Nephron (organoid): ENCODE measurements around the gene CDCA4.

Experiments used
- H3K27ac Mint-ChIP-seq, 3 experiments: 2 replicates each; pipeline ENCODE4 v1.8.0; 2020; ENCODE audit warnings: mixed read lengths in 3 of 3, mild to moderate bottlenecking in 2 of 3, moderate library complexity in 1 of 3
- H3K27me3 Mint-ChIP-seq: 2 replicates; pipeline ENCODE4 v1.8.0; 2021; ENCODE audit warnings: low read depth, mild to moderate bottlenecking, moderate library complexity, mixed read lengths
- H3K36me3 Mint-ChIP-seq: 2 replicates; pipeline ENCODE4 v1.8.0; 2020; ENCODE audit warnings: low read depth, mixed read lengths
- H3K4me1 Mint-ChIP-seq: 2 replicates; pipeline ENCODE4 v1.8.0; 2020; ENCODE audit warnings: mixed read lengths
- H3K4me3 Mint-ChIP-seq, 3 experiments: 2 replicates each; pipeline ENCODE4 v1.8.0; 2020; ENCODE audit warnings: mild to moderate bottlenecking in 3 of 3, mixed read lengths in 3 of 3, moderate library complexity in 2 of 3
- H3K9me3 Mint-ChIP-seq: 2 replicates; pipeline ENCODE4 v1.8.0; 2020; ENCODE audit warnings: mixed read lengths
- CTCF ChIP-seq, 3 experiments: fragments of 200-600 bp; sonication (generic); IDR thresholded peaks; one replicate each; pipeline ENCODE4 v1.5.0; 2021; ENCODE audit warnings: antibody characterized with exemption in 3 of 3; ENCODE audit not compliant: unreplicated experiment in 3 of 3

The CDCA4 gene

DNA sequence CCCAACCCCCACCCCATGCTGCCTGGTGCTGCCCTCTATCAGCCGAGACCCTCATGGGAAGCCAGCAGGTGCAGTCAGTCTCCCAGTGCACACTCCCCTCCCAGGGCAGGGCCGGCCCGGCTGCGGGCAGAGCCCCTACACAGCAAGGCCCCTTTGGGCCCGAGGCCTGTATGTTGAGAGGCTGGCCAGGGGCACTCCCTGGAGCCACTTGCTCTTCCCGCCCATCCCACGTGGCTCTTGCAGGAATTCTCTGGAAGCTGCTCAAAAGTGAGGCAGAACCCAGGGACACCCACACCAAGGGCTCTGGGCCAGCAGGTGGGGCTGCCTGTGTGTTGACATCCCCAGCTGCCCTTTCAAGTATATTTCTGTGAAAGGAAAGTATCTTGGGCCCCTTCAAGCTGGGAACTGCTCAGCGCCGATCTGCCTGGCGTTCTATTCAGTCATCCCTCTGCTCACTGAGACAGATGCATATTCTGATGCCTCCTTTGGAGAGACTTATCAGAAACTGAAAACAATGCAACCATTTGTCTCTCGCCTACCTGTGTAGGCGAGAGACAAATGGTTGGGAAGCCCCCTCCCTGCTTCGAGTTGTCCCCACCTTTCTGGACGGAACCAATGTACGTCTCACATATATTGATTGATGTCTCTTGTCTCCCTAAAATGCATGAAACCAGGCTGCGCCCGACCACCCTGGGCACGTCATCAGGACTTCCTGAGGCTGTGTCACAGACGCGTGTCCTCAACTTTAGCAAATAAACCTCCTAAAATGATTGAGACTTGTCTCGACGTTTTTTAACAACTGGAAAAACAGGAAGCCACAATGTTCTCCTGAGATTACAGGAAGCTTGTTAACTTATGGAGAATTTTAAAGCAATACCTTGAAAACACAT lies 38.4 kb upstream of the CDCA4 start:
- Mint-ChIP-seq H3K27me3 (peaks cover 38% of the 10 kb centered on the region), H3K9me3 (no peaks in the 10 kb centered on the region), H3K36me3 (no peaks in the 10 kb centered on the region), H3K4me3 (no peak overlapping the region), H3K4me1 (peaks cover 14% of the 10 kb centered on the region), H3K27ac (peak overlapping the region in 2 of 3 experiments; percentile 16 to 46)
- TF ChIP-seq CTCF (IDR thresholded peaks at IDR 0.05; ENCODE audit: unreplicated experiment in 3 of 3): no peak

DNA sequence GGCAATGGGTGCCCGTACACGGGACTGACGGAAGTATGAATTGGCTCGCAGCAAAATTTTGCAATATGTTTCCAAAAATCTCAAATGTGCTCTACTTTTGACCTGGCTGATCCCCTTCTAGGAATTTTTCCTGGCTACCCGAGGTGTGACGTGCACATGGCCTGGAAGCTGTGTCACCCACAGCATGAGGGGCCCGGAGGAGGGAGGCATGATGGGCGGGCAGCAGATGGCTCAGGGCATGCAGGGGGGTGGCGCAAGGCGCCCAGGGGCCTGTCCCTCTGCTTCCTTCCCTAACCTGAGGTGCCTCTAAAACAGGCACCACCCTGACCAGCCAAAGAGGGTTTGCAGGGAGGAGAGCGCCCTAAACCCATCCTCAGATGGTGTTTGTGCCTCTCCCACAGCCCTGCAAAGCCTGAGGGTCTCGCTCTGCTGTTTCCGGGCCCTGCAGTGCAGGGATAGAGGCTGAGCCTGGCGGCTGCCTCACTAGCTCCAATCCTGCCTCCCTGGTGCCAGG lies 37.7 kb upstream of the CDCA4 start:
- Mint-ChIP-seq H3K36me3 (no peaks in the 10 kb centered on the region), H3K27ac (no peak overlapping the region), H3K4me3 (no peak overlapping the region), H3K9me3 (no peaks in the 10 kb centered on the region), H3K4me1 (peaks cover 14% of the 10 kb centered on the region), H3K27me3 (peaks cover 45% of the 10 kb centered on the region)
- no peak for TF ChIP-seq CTCF (IDR thresholded peaks at IDR 0.05; ENCODE audit: unreplicated experiment in 3 of 3)

- peaks cover 14% of the 10 kb centered on the region for H3K4me1 Mint-ChIP-seq
- H3K4me3 Mint-ChIP-seq: no peak overlapping the region
- no peaks in the 10 kb centered on the region for H3K36me3 Mint-ChIP-seq
- peaks cover 48% of the 10 kb centered on the region for H3K27me3 Mint-ChIP-seq
- H3K27ac Mint-ChIP-seq: no peak overlapping the region
- no peak for TF ChIP-seq CTCF (IDR thresholded peaks at IDR 0.05; ENCODE audit: unreplicated experiment in 3 of 3)
- H3K9me3 Mint-ChIP-seq: no peaks in the 10 kb centered on the region
Observed at GRCh38 chr14:105056303-105056831, 35.5 kb upstream of the CDCA4 start.

DNA sequence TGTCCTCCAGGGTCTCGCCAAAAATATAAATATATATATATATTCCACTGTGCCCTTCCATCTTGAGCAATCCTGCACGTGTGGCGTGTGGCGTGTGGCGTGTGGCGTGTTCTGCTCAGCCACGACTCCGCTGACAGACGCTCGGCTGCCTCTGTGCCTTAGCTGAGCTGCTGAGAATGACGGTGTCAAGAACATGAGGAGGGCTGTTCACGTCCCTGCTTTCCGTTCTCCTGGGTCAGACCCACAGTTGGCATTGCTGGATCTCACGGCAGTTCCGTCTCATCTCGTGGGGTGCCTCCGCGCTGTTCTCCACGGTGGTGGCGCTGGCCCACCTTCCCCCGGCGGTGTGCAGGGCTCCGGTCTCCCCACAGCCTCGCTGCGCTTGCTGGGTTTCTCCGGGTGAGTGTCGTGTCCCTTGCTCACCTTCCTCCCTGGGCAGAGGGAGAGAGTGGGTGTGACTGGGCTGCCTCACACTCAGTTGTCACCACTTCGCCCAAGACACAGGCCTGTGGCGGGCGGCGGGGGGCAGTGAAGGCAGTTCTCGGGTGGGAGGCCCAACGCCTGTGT lies 34.9 kb upstream of the CDCA4 start:
- no peaks in the 10 kb centered on the region for H3K9me3 Mint-ChIP-seq
- H3K27me3 Mint-ChIP-seq: peaks cover 48% of the 10 kb centered on the region
- peak overlapping the region in 1 of 3 experiments; percentile 24 for H3K27ac Mint-ChIP-seq
- TF ChIP-seq CTCF (IDR thresholded peaks at IDR 0.05; ENCODE audit: unreplicated experiment in 3 of 3): no peak
- peaks cover 14% of the 10 kb centered on the region for H3K4me1 Mint-ChIP-seq
- no peaks in the 10 kb centered on the region for H3K36me3 Mint-ChIP-seq
- no peak overlapping the region for H3K4me3 Mint-ChIP-seq

GRCh38 chr14:105055334-105055733 lies 34.5 kb upstream of the CDCA4 start:
- Mint-ChIP-seq H3K27me3 (peaks cover 48% of the 10 kb centered on the region), H3K9me3 (no peaks in the 10 kb centered on the region), H3K4me1 (peaks cover 14% of the 10 kb centered on the region), H3K36me3 (no peaks in the 10 kb centered on the region), H3K27ac (peak overlapping the region in 1 of 3 experiments; percentile 24), H3K4me3 (no peak overlapping the region)
- TF ChIP-seq CTCF (IDR thresholded peaks at IDR 0.05; ENCODE audit: unreplicated experiment in 3 of 3): no peak
